ENCODE data around the gene OSBPL7. TPM values are rescaled to one million over a fixed set of nuclear protein-coding genes. Genes with fewer than 3 reads are reported as not detected.

Gene OSBPL7
- total and polyA plus RNA-seq, 8 donors: 8.4 to 34.7 (median 13.7) TPM

DNA sequence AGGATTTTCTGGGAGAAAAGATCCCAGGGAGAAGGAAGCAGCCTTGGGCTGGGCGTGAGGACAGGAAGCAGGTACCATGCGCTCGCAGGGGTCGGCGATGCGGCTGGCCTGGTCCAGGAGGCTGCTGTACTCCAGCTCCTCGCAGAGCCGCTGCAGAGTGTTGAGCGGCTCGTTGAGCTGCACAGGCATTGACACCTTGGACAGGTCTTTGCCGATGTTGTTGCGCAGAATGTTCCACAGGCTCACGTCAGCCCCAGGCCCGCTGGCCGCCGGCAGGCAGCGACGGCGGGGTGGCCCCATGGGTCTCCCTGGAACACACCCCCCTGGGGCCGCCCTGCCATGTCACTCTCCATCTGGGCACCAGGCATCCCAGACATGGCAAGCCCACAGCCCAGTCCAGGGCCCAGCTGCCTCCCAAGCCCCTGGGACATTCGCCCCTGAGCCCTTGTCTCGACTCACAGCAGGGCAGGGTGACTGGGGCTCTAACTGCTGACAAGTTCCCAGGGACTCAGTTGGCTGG is 8.0 kb downstream of the OSBPL7 start:
- TF ChIP-seq, protein P1, sequence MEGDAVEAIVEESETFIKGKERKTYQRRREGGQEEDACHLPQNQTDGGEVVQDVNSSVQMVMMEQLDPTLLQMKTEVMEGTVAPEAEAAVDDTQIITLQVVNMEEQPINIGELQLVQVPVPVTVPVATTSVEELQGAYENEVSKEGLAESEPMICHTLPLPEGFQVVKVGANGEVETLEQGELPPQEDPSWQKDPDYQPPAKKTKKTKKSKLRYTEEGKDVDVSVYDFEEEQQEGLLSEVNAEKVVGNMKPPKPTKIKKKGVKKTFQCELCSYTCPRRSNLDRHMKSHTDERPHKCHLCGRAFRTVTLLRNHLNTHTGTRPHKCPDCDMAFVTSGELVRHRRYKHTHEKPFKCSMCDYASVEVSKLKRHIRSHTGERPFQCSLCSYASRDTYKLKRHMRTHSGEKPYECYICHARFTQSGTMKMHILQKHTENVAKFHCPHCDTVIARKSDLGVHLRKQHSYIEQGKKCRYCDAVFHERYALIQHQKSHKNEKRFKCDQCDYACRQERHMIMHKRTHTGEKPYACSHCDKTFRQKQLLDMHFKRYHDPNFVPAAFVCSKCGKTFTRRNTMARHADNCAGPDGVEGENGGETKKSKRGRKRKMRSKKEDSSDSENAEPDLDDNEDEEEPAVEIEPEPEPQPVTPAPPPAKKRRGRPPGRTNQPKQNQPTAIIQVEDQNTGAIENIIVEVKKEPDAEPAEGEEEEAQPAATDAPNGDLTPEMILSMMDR (IDR thresholded peaks at IDR 0.05): no peak
- ATAC-seq (no peak), DNase-seq (peak in 4 of 6 donors; percentile 9 to 48 (median 22)), FAIRE-seq (no peak)
- 96 to 98% methylated on average over 20 to 22 of the region's 22 CpGs for WGBS, 2 donors
- Histone ChIP-seq H3K9me3 (no peaks in the 10 kb centered on the region), H3K4me1 (peaks cover 26 to 35% (median 35%) of the 10 kb centered on the region in 3 donors), H3K27ac (no peak overlapping the region), H3K4me3 (no peak overlapping the region), H3K36me3 (peaks cover 0 to 43% (median 14%) of the 10 kb centered on the region in 3 donors), H3K27me3 (no peaks in the 10 kb centered on the region)
- intact Hi-C loops (cut with DNase I): no loop called here

- 87 to 93% methylated on average over 14 of the region's 14 CpGs for WGBS, 2 donors
- TF ChIP-seq, protein P1 (IDR thresholded peaks at IDR 0.05): no peak
- no peaks in the 10 kb centered on the region for H3K27me3 ChIP-seq
- no peak overlapping the region for H3K27ac ChIP-seq
- DNase-seq (peak in 4 of 6 donors; percentile 10 to 43 (median 25)), FAIRE-seq (no peak), ATAC-seq (no peak)
- peaks cover 0 to 43% (median 14%) of the 10 kb centered on the region in 3 donors for H3K36me3 ChIP-seq
- no peaks in the 10 kb centered on the region for H3K9me3 ChIP-seq
- peaks cover 28 to 36% (median 35%) of the 10 kb centered on the region in 3 donors for H3K4me1 ChIP-seq
- H3K4me3 ChIP-seq: no peak overlapping the region
- intact Hi-C loops (cut with DNase I): no loop called here
Measured at GRCh38 chr17:47813077-47813476, 8.5 kb downstream of the OSBPL7 start.

DNA sequence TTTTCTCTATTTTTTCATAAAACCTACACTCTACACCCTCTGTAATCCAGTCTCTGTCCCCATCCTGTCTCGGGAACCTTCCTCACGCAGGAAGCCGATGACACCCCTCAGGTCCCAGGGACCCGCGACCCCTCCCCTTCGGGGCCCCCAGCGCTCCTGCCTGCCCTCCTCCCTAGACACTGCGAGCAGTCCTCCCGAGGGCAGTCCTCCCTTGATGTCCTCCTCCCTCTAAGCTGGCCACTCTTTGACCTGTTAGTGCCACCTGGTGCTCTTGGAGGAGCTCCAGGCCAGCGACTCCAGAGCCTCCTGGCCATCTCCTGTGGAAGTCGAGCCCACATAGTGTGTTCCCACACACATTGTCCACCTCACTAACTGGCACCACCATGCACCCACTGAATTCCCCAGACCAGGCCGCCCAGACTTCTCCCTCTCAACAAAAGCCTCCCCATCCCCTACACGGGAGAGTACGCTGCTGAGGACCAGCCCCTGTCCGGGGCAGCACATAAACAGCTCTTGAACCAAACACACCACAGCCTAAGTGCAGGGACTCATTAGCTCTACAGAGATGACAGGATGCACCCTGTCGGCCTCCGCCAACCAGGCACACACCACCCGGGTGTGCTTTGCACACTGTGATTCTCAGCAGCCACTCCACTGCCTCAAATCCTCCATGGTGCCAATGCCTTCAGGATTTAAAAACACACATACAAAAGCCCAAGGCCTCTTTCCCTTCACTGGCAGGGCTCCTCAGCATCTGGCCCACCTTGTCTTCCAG is 9.3 kb downstream of the OSBPL7 start:
- no peak overlapping the region for H3K4me3 ChIP-seq
- DNase-seq: peak in 3 of 6 donors; percentile 22 to 43 (median 43)
- FAIRE-seq: no peak
- TF ChIP-seq, protein P1 (IDR thresholded peaks at IDR 0.05): no peak
- WGBS, 2 donors: 65 to 73% methylated on average over 18 of the region's 18 CpGs
- H3K36me3 ChIP-seq: peaks cover 0 to 43% (median 18%) of the 10 kb centered on the region in 3 donors
- intact Hi-C loops (cut with DNase I): no loop called here
- ATAC-seq: peak in 1 of 4 donors; percentile 9
- no peaks in the 10 kb centered on the region for H3K9me3 ChIP-seq
- H3K4me1 ChIP-seq: peaks cover 28 to 36% (median 35%) of the 10 kb centered on the region in 3 donors
- H3K27me3 ChIP-seq: no peaks in the 10 kb centered on the region
- peak overlapping the region in 1 of 4 donors; percentile 79 for H3K27ac ChIP-seq

DNA sequence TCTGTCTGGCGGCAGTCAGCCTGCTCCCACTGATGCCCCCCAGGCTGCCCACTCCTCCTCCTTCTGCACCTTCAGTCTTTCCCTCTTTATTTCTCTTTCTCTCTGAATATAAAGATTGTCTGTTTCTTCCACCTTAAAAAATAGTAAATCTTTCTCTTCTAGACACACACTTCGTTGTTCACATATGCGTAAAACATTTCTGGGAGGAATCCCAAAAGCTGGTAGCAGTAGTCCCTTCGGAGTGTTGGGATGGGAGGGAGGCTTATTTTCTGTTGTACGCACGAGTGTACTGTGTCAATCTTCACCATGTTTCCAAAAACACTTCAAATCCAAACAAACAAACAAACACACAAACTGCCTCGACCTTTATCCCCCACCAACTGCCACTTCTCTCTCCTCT is 9.9 kb downstream of the OSBPL7 start:
- 45 to 64% methylated on average over 7 of the region's 7 CpGs for WGBS, 2 donors
- TF ChIP-seq, protein P1 (IDR thresholded peaks at IDR 0.05): no peak
- ATAC-seq (no peak), DNase-seq (no peak), FAIRE-seq (no peak)
- H3K27me3 ChIP-seq: no peaks in the 10 kb centered on the region
- H3K36me3 ChIP-seq: peaks cover 0 to 43% (median 17%) of the 10 kb centered on the region in 3 donors
- H3K9me3 ChIP-seq: no peaks in the 10 kb centered on the region
- intact Hi-C loops (cut with DNase I): no loop called here
- peaks cover 28 to 36% (median 35%) of the 10 kb centered on the region in 3 donors for H3K4me1 ChIP-seq
- H3K27ac ChIP-seq: peak overlapping the region in 3 of 4 donors; percentile 52 to 79 (median 73)
- H3K4me3 ChIP-seq: no peak overlapping the region
